Heart right ventricle (tissue), 16 donors: ENCODE results near the gene MFRP. TPM values are rescaled to one million over a fixed set of nuclear protein-coding genes. Genes with fewer than 3 reads are reported as not detected.
"Not testable (repeated sequence)": the region's sequence is repeated elsewhere in the genome, so short reads cannot be mapped to it uniquely, and the experiment has no call there.

Experiments used
- ATAC-seq, 8 donors: fragments of 200-7000 bp; cut with Tn5 transposase; one replicate each; pipeline ENCODE4 v1.9.1; 2020; ENCODE audit warnings: mild to moderate bottlenecking in 8 of 8, moderate library complexity in 8 of 8, moderate number of reproducible peaks in 1 of 8
- DNase-seq, 2 donors: peaks; one replicate each; pipeline ENCODE4 v3.0.0-alpha.2; 2020
- H3K27ac ChIP-seq, 10 donors: fragments of 200-600 bp; sonication (generic) in 2 of 10; one replicate each; pipeline versions ENCODE4 v1.5.0 to v1.8.0; 2020 to 2022; ENCODE audit warnings: mild to moderate bottlenecking in 3 of 10
- H3K27me3 ChIP-seq, 7 donors: fragments of 200-600 bp; one replicate each; pipeline ENCODE4 v1.8.0; 2021 to 2022; ENCODE audit warnings: mild to moderate bottlenecking in 2 of 7
- H3K36me3 ChIP-seq, 9 donors: fragments of 200-600 bp; sonication (generic) in 1 of 9; one replicate each; pipeline versions ENCODE4 v1.5.0 to v1.8.0; 2020 to 2022; ENCODE audit warnings: mild to moderate bottlenecking in 2 of 9
- H3K4me1 ChIP-seq, 9 donors: fragments of 200-600 bp; sonication (generic) in 1 of 9; one replicate each; pipeline versions ENCODE4 v1.5.0 to v1.8.0; 2020 to 2022; ENCODE audit warnings: mild to moderate bottlenecking in 4 of 9
- H3K4me3 ChIP-seq, 10 donors: fragments of 200-600 bp; sonication (generic) in 2 of 10; one replicate each; pipeline versions ENCODE4 v1.5.0 to v1.8.0; 2020 to 2022; ENCODE audit warnings: mild to moderate bottlenecking in 7 of 10, moderate library complexity in 2 of 10
- H3K9me3 ChIP-seq, 11 donors: fragments of 200-600 bp in 10 of 11; sonication (generic) in 2 of 11; one replicate each; pipeline versions ENCODE4 v1.5.0 to v1.8.0; 2013 to 2022; ENCODE audit warnings: mild to moderate bottlenecking in 2 of 11, control low read depth in 1 of 11, moderate library complexity in 1 of 11
- WGBS, 2 donors: extraction: QIAGEN DNeasy Blood & Tissue Kit; methylation state at CpG; one replicate each; pipeline ENCODE4 v1.1.7; 2013; ENCODE audit warnings: inconsistent platforms in 1 of 2; 5-methylcytosine and 5-hydroxymethylcytosine counted together
- intact Hi-C, 10 donors: fragments of 100-400 bp; cut with DNase I; formaldehyde crosslinking; loops; one replicate each; pipeline versions ENCODE4 v1.11.1 to v1.14.2; 2022
- polyA plus RNA-seq, 2 donors: library from polyadenylated mRNA; stranded (reverse); fragments of 200-250 nt; gene quantifications; one replicate each; pipeline ENCODE4 v1.2.3, GENCODE V29; 2013
- total RNA-seq, 10 donors: library from RNA; stranded (reverse); fragmentation: NEBNext Ultra II Directional in 3 of 10; extraction: Animal tissue kit (Norgen Biotek cat#: 25700) in 3 of 10; gene quantifications; one replicate each; pipeline versions ENCODE4 v1.2.1 to v1.2.4, GENCODE V29; 2021 to 2023
- TF ChIP-seq, protein P1 (sequence below), 9 donors: fragments of 200-600 bp; sonication (generic) in 2 of 9; IDR thresholded peaks; one replicate each; pipeline versions ENCODE4 v1.5.0 to v1.8.0; 2021 to 2022; ENCODE audit warnings: antibody characterized with exemption in 9 of 9, mild to moderate bottlenecking in 5 of 9, moderate library complexity in 1 of 9
- donor health status: Arrhythmogenic right ventricular cardiomyopathy.
- donor health status: ischemic (EF 13 %, LVEDD 7.1; RV severe dilation, severe dysfunction).
- donor health status: healthy with polysubstance abuse.
- donor health status: DM: no; HTN: yes; CAD: no.
- donor health status: DM: no; HTN: no; CAD: no.
- donor health status: ischemic (EF 25% LVEDD 6.9; RV normal size, moderate dysfunction).
- donor health status: ischemic (EF 25% LVEDD 5.7; RV mildly dilated, moderate dysfunction).
- donor health status: healthy.
- donor health status: DM: yes; HTN: yes; CAD: no.
- donor health status: Ischemic cardiomyopathy.
- donor health status: ischemic (EF 35%, LVEDD 5.7; RV mildly dilated, moderate dysfunction).
- donor health status: nonischemic (EF 11% LVEDD 7.7; RV severe dilation, severe dysfunction).
- donor health status: DM: yes; HTN: yes; CAD: no.
- donor health status: PGD.
- donor health status: ischemic (EF 29% LVEDD 5.4; RV normal size, mild dysfunction).
- donor health status: nonischemic (EF 23%, LVEDD 6.1; RV moderate dilation, normal function).

The MFRP gene
- total and polyA plus RNA-seq, 12 donors, result 0.04 TPM; not detected in 11

DNA sequence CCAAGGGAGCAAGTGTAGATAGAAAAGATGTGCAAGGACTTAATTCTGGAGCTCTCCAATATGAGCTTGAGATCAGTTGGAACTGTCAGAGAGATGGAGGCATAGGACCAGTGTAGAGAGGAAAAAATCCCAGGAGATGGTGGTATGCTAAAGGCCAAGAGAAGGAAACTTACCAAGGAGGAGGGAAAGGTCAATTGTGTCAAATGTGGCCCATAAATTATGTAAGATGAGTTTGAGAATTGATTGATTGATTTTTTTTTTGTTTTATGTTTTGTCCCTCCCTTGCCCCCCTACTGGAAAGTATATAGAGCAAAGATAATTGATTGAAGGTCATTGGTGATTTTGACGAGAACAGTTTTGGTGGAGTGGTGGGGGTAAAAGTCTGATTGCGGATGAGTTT, 37.8 kb upstream of the MFRP start:
- no peak for ATAC-seq
- 91 to 93% methylated on average over 2 of the region's 2 CpGs for WGBS, 2 donors
- Histone ChIP-seq H3K4me3 (no peak overlapping the region), H3K4me1 (peaks cover 6 to 26% (median 17%) of the 10 kb centered on the region in 9 donors), H3K36me3 (no peaks in the 10 kb centered on the region), H3K27ac (no peak overlapping the region), H3K27me3 (peaks cover 0 to 4% (median 0%) of the 10 kb centered on the region in 7 donors), H3K9me3 (no peaks in the 10 kb centered on the region)
- intact Hi-C loops, result loop anchor here in 6 of 10 donors (5.0 to 10.0 kb wide), 3 partner anchors 42 to 90 kb away; partner anchors contain the start of gene C1QTNF5 (in 1 of the 6)
- TF ChIP-seq, protein P1, sequence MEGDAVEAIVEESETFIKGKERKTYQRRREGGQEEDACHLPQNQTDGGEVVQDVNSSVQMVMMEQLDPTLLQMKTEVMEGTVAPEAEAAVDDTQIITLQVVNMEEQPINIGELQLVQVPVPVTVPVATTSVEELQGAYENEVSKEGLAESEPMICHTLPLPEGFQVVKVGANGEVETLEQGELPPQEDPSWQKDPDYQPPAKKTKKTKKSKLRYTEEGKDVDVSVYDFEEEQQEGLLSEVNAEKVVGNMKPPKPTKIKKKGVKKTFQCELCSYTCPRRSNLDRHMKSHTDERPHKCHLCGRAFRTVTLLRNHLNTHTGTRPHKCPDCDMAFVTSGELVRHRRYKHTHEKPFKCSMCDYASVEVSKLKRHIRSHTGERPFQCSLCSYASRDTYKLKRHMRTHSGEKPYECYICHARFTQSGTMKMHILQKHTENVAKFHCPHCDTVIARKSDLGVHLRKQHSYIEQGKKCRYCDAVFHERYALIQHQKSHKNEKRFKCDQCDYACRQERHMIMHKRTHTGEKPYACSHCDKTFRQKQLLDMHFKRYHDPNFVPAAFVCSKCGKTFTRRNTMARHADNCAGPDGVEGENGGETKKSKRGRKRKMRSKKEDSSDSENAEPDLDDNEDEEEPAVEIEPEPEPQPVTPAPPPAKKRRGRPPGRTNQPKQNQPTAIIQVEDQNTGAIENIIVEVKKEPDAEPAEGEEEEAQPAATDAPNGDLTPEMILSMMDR (IDR thresholded peaks at IDR 0.05), result no peak
- no peak for DNase-seq

- not testable (repeated sequence) for DNase-seq, H3K4me3 ChIP-seq, H3K27me3 ChIP-seq, H3K27ac ChIP-seq, H3K36me3 ChIP-seq, H3K9me3 ChIP-seq, ATAC-seq
- 87 to 89% methylated on average over 14 of the region's 14 CpGs for WGBS, 2 donors
- peaks cover 6 to 29% (median 19%) of the 10 kb centered on the region in 9 donors for H3K4me1 ChIP-seq
- intact Hi-C loops, result loop anchor here in 6 of 10 donors (5.0 to 10.0 kb wide), 3 partner anchors 40 to 92 kb away; partner anchors contain the start of gene C1QTNF5 (in 1 of the 6)
These were observed 36.0 kb upstream of the MFRP start for GRCh38 chr11:119382513-119382912.

DNA sequence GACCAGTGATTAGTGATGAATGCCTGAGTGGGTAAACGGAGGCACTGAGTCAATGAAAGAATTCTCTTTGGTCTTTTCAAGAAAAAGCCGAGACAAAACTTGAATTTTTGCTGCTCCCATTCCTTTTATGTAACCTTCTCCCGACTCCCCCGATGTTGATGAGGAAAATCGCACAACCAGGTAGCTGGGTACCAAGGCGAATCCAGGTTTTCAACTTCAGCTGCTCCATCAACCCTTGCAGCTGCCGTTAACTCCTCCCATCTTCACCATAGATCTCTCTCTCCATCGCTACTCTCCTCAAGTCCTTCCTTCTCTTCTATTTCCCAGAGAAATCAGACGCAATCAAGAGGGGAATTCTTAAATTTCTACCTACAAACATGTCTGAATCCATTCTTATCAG, 35.6 kb upstream of the MFRP start:
- 9 to 11% methylated on average over 9 of the region's 9 CpGs for WGBS, 2 donors
- peak overlapping the region in 2 of 10 donors; percentile 6 to 80 for H3K27ac ChIP-seq
- H3K4me3 ChIP-seq, result peak overlapping the region in 9 of 10 donors; percentile 34 to 66 (median 54)

GRCh38 chr11:119381181-119381988, 34.9 kb upstream of the MFRP start, which contains the start of gene USP2:
TSS of gene USP2 (minus strand) at chr11:119381690. CDS start at chr11:119373480, 8,210 bp downstream.
- intact Hi-C loops, result loop anchor here in 6 of 10 donors (2.0 to 10.0 kb wide), 4 partner anchors 25 to 93 kb away; partner anchors contain the start of gene C1QTNF5 (in 1 of the 6)
- peak within 1 kb of the TSS; percentile 5 to 66 (median 52) for H3K4me3 ChIP-seq
- peaks cover 0 to 4% (median 0%) of the 10 kb centered on the region in 7 donors for H3K27me3 ChIP-seq
- no peaks in the 10 kb centered on the region for H3K36me3 ChIP-seq
- ATAC-seq (peak; percentile 87 to 98 (median 94)), DNase-seq (peak; percentile 95 to 97)
- peak within 1 kb of the TSS in 9 of 10 donors; percentile 62 to 83 (median 73) for H3K27ac ChIP-seq
- peaks cover 9 to 40% (median 28%) of the 10 kb centered on the region in 9 donors for H3K4me1 ChIP-seq
- H3K9me3 ChIP-seq, result no peaks in the 10 kb centered on the region
- WGBS, 2 donors, result 0 to 1% methylated on average over 54 of the region's 54 CpGs
- TF ChIP-seq, protein P1 (IDR thresholded peaks at IDR 0.05), result peak; percentile 78 to 99 (median 94)

More for the DNA sequence above, 35.6 kb upstream of the MFRP start:
- ATAC-seq, result no peak
- H3K9me3 ChIP-seq, result no peaks in the 10 kb centered on the region
- H3K36me3 ChIP-seq, result no peaks in the 10 kb centered on the region
- peaks cover 6 to 32% (median 22%) of the 10 kb centered on the region in 9 donors for H3K4me1 ChIP-seq
- no peak for DNase-seq
- TF ChIP-seq, protein P1 (IDR thresholded peaks at IDR 0.05), result no peak
- intact Hi-C loops, result loop anchor here in 6 of 10 donors (5.0 to 10.0 kb wide), 3 partner anchors 40 to 93 kb away; partner anchors contain the start of gene C1QTNF5 (in 1 of the 6)
- H3K27me3 ChIP-seq, result peaks cover 0 to 4% (median 0%) of the 10 kb centered on the region in 7 donors
